Measurements from ENCODE around the gene RBM39. TPM values are rescaled to one million over a fixed set of nuclear protein-coding genes. Genes with fewer than 3 reads are reported as not detected.
"Not testable (repeated sequence)": the region's sequence is repeated elsewhere in the genome, so short reads cannot be mapped to it uniquely, and the experiment has no call there.

Gene RBM39
- total RNA-seq, 1 experiment from 2014 or later = 347 TPM

GRCh38 chr20:35718972-35719635 is 23.0 kb downstream of the RBM39 start:
- Histone ChIP-seq H3K18ac (ENCODE audit: insufficient read length, low read depth, low read length) (no peak overlapping the region), H3K27me3 (ENCODE audit: insufficient read depth, low read length) (no peaks in the 10 kb centered on the region), H2BK5ac (ENCODE audit: insufficient read length, low read length) (no peak overlapping the region), H2AFZ (ENCODE audit: low read length) (no peak overlapping the region), H3K4ac (ENCODE audit: low read depth, low read length) (no peak overlapping the region), H3K4me2 (ENCODE audit: insufficient read depth, insufficient read length, low read length) (no peak overlapping the region), H3K23ac (ENCODE audit: insufficient read length, low read depth, low read length) (no peak overlapping the region), H3K9ac (ENCODE audit: extremely low read depth, insufficient read length, low read length) (no peak overlapping the region), H4K20me1 (ENCODE audit: control insufficient read depth, insufficient read depth, insufficient read length) (no peaks in the 10 kb centered on the region), H3K56ac (ENCODE audit: insufficient read length, low read depth, low read length) (no peak overlapping the region), H3K23me2 (ENCODE audit: insufficient read length, low read depth, low read length, poor library complexity, severe bottlenecking) (no peaks in the 10 kb centered on the region), H3K79me1 (ENCODE audit: insufficient read depth, low read depth, low read length, poor library complexity, severe bottlenecking) (peaks cover 5% of the 10 kb centered on the region), H2BK20ac (ENCODE audit: low read depth, low read length, poor library complexity, severe bottlenecking) (no peak overlapping the region), H3K27ac (ENCODE audit: insufficient read length, low read depth, low read length) (no peak overlapping the region), H3K14ac (ENCODE audit: insufficient read depth, low read length) (no peak overlapping the region), H3T11ph (ENCODE audit: low read length) (no peak overlapping the region), H3K9me3 (ENCODE audit: control insufficient read depth, low read depth, low read length) (no peaks in the 10 kb centered on the region), H2BK15ac (ENCODE audit: low read depth, low read length) (no peak overlapping the region), H2BK12ac (ENCODE audit: insufficient read length, low read depth, low read length) (no peak overlapping the region), H4K8ac (replicated peaks; ENCODE audit: insufficient read length, low read depth, low read length) (no peak overlapping the region), H2AK5ac (ENCODE audit: insufficient read length, low read length) (no peak overlapping the region), H3K4me1 (ENCODE audit: insufficient read depth, low read length) (no peaks in the 10 kb centered on the region), H3K79me2 (ENCODE audit: insufficient read depth, low read length) (peaks cover 2% of the 10 kb centered on the region; the same call in 1 of the 2 replicates), H2BK120ac (ENCODE audit: low read depth, low read length, poor library complexity, severe bottlenecking) (no peak overlapping the region), H4K91ac (ENCODE audit: insufficient read length, low read depth, low read length) (no peak overlapping the region), H4K5ac (ENCODE audit: insufficient read length, low read depth, low read length) (no peak overlapping the region)
- Mint-ChIP-seq H3K27me3 (ENCODE audit: low read depth) (no peaks in the 10 kb centered on the region), H3K4me1 (no peaks in the 10 kb centered on the region; a peak in 1 of 4 replicates), H3K27ac (peak overlapping the region in 2 of 3 experiments; percentile 65 to 83; a peak in 3 of 7 replicates), H3K4me3 (no peak overlapping the region), H3K9me3 (no peaks in the 10 kb centered on the region), H3K36me3 (ENCODE audit: insufficient read depth in 1 of 3, low read depth in 3 of 3) (peaks cover 57 to 96% (median 94%) of the 10 kb centered on the region in 3 experiments)
- no CpG with 5 or more reads among the region's 12 CpGs for WGBS (ENCODE audit: extremely low coverage, insufficient read length, low lambda C conversion rate)
- TF ChIP-seq CTCF (conservative IDR thresholded peaks at IDR 0.05) = no peak
- no peak for DNase-seq

GRCh38 chr20:35718321-35718720 is 23.7 kb downstream of the RBM39 start:
- H3K23me2 ChIP-seq (ENCODE audit: insufficient read length, low read depth, low read length, poor library complexity, severe bottlenecking); H3K27me3 Mint-ChIP-seq (ENCODE audit: low read depth); H3K27ac ChIP-seq (ENCODE audit: insufficient read length, low read depth, low read length); H3K56ac ChIP-seq (ENCODE audit: insufficient read length, low read depth, low read length); H2AFZ ChIP-seq (ENCODE audit: low read length); H2BK120ac ChIP-seq (ENCODE audit: low read depth, low read length, poor library complexity, severe bottlenecking); H4K5ac ChIP-seq (ENCODE audit: insufficient read length, low read depth, low read length); H2BK12ac ChIP-seq (ENCODE audit: insufficient read length, low read depth, low read length); H3K4ac ChIP-seq (ENCODE audit: low read depth, low read length); H3K9me3 ChIP-seq (ENCODE audit: control insufficient read depth, low read depth, low read length); H3K27me3 ChIP-seq (ENCODE audit: insufficient read depth, low read length); H4K20me1 ChIP-seq (ENCODE audit: control insufficient read depth, insufficient read depth, insufficient read length); H2BK20ac ChIP-seq (ENCODE audit: low read depth, low read length, poor library complexity, severe bottlenecking); H3K9ac ChIP-seq (ENCODE audit: extremely low read depth, insufficient read length, low read length); H3K18ac ChIP-seq (ENCODE audit: insufficient read length, low read depth, low read length); H3K23ac ChIP-seq (ENCODE audit: insufficient read length, low read depth, low read length); H3K4me1 ChIP-seq (ENCODE audit: insufficient read depth, low read length); DNase-seq; H2BK5ac ChIP-seq (ENCODE audit: insufficient read length, low read length); H3K14ac ChIP-seq (ENCODE audit: insufficient read depth, low read length); H2AK5ac ChIP-seq (ENCODE audit: insufficient read length, low read length); H3K4me1 Mint-ChIP-seq; H4K8ac ChIP-seq (replicated peaks; ENCODE audit: insufficient read length, low read depth, low read length); H3K79me2 ChIP-seq (ENCODE audit: insufficient read depth, low read length); H2BK15ac ChIP-seq (ENCODE audit: low read depth, low read length); H3K4me3 Mint-ChIP-seq; H3T11ph ChIP-seq (ENCODE audit: low read length); H3K4me2 ChIP-seq (ENCODE audit: insufficient read depth, insufficient read length, low read length); H3K9me3 Mint-ChIP-seq; H3K79me1 ChIP-seq (ENCODE audit: insufficient read depth, low read depth, low read length, poor library complexity, severe bottlenecking); H4K91ac ChIP-seq (ENCODE audit: insufficient read length, low read depth, low read length): not testable (repeated sequence)
- no CpG with 5 or more reads among the region's 8 CpGs for WGBS (ENCODE audit: extremely low coverage, insufficient read length, low lambda C conversion rate)
- Mint-ChIP-seq H3K27ac (peak overlapping the region in 1 of 3 experiments; percentile 93; a peak in 2 of 7 replicates), H3K36me3 (ENCODE audit: insufficient read depth in 1 of 3, low read depth in 3 of 3) (peaks cover 60 to 96% (median 93%) of the 10 kb centered on the region in 3 experiments)

All from H9 (cell line).